HCEC 1CT (cell line): ENCODE data around the gene GSK3B.
A peak's percentile ranks its signal among the peaks of the same experiment; 100 is the strongest.
"Not testable (repeated sequence)": the region's sequence is repeated elsewhere in the genome, so short reads cannot be mapped to it uniquely, and the experiment has no call there.

ENCODE experiments used
- DNase-seq: peaks from one replicate; pipeline ENCODE4 v3.0.0-alpha.2; 2017

GSK3B gene

GRCh38 chr3:120052225-120052624 lies 42.0 kb downstream of the GSK3B start:
- DNase-seq: no peak

- DNase-seq: not testable (repeated sequence)
These were observed 42.7 kb downstream of the GSK3B start for GRCh38 chr3:120051570-120051969.

DNA sequence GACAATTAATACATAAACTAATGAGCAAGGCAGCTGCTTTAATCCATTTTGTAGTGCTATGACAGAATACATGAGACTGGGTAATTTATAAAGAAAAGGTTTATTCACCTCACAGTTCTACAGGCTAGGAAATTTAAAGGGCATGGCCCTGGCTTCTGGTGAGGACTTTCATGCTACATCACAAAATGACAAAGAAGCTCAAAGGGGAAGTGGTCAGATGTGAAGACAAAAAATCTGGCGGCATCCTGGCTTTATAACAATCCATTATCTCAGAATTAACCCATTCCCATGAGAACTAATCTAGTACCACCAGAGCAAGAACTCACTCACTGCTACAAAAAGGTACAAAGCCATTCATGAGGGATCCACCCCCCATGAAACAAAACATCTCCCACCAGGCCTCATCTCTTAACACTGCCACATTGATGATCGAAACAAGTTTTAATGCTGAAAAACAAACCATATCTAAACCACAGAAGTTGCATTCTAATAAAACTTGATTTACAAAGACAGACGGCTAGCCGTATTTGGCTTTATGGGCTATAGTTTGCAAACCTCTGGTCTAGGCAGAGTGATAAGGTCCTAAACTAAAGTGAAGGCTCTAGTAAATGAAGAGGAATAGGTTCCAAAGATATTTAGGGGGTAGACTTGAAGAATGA lies 44.2 kb downstream of the GSK3B start:
- DNase-seq: no peak

- DNase-seq: no peak
These were observed 45.2 kb downstream of the GSK3B start for GRCh38 chr3:120049072-120049471.

GRCh38 chr3:120048355-120049041 lies 45.7 kb downstream of the GSK3B start:
- DNase-seq: no peak

- no peak for DNase-seq
These were observed 46.6 kb downstream of the GSK3B start for GRCh38 chr3:120047686-120048085.

- no peak for DNase-seq
These were observed 53.4 kb downstream of the GSK3B start for GRCh38 chr3:120040813-120041377.

DNA sequence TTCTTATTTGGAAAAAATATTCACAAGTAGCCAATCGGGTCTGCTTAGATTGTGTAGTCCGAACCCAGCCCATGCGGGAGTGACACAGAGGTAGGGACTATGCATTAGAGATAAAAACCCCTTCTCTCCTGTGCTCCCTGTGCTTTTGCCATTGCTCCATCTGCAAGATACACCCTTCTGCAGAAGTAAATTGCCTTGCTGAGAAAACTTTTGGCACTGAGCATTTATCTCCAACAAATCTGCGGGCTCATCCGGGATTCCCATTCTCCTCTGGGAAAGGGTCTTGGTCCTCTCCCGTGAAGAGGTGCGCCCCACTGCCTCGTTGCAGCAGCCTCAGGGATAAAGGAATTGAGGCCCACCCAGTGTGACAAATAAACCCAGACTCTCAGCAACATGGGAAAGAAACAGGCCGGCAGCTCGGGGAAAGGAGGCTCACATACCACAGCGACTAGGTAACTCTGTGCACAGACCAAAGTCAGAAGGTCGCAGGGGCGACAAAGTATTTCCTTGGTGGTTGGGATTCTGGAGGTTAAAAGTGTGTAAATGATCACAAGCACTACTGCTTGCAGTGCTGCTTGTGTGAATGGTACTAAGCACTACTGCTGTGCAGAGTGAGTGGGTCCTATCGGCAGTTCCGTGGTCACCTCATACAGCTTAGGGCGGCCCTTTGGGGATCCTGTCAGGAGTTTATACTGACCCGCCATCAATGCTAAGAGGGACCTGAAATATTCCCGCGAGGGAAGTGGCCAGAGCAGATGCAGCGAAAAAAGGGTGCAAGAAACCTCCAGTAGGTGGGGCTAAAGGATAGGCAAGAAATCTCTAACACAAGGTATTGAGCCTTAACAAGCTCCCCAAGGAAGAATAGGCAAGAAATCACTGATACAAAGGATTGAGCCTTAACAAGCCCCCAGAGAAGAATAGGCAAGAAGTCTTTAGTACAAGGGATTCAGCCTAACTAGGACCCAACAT lies 54.3 kb downstream of the GSK3B start:
- no peak for DNase-seq

- no peak for DNase-seq
These were observed 60.7 kb downstream of the GSK3B start for GRCh38 chr3:120033596-120033995.

- DNase-seq: no peak
These were observed 62.7 kb downstream of the GSK3B start for GRCh38 chr3:120031561-120031960.

- DNase-seq: no peak
These were observed 64.5 kb downstream of the GSK3B start for GRCh38 chr3:120029749-120030148.

DNA sequence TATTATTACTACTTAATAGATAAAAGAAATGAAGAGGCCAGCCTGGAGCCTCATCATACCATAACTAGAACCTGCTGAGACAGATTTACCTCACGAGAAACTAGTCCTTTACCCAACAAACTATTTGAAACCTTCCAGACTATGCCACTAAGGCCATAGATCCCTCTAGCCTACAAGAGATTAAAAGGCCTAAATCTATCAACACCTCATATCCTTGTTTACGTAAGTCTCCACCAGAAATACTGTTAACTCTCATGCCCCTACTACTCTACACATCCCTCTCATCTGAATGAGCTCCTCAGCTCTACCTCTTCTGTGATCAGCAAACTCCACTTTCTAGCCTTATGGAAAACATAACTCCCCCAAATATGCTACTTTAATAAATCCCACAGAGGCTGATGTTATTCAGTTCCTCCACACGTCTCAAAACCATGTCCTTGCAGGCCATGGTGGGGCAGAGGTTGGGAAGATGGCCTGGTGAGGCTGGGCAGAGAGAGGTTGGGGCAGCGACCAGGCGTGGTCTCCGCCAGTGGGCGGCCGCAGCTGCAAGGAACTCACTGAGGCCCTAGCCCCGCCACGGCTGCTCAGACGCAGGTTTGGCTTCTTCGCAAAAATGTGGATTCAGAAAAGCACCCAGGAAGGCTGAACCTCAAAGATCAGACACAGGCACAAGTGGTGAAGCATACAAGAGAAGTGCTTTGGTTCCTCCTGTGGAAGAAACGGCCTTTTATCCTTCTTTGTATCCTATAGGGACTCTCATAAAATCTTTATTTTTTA lies 65.8 kb downstream of the GSK3B start:
- DNase-seq: no peak

- no peak for DNase-seq
These were observed 67.0 kb downstream of the GSK3B start for GRCh38 chr3:120027226-120027625.

DNA sequence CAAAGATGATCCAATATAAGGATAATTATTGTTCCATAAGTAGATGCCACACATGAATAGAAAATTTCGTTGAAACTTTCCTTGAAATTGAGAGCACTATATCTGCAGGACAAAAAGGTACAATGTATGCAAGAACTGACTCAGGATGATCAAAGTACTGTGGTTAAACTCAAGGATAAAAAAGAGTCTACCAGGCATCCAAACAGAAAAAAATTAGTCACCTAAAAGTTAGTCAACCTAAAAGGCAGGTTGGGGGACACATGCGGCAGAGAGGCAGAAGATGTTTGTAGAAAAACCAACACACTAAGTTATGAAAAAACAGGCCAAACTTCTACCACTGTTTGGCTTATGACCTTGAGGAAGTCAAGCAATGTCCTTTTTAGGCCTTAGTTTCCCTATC lies 68.7 kb downstream of the GSK3B start:
- DNase-seq: peak; percentile 50

GRCh38 chr3:120024103-120024502 lies 70.1 kb downstream of the GSK3B start:
- no peak for DNase-seq

- DNase-seq: no peak
These were observed 71.5 kb downstream of the GSK3B start for GRCh38 chr3:120022729-120023128.

GRCh38 chr3:120021523-120021922 lies 72.7 kb downstream of the GSK3B start:
- DNase-seq: peak; percentile 48

GRCh38 chr3:120018299-120018698 lies 75.9 kb downstream of the GSK3B start:
- no peak for DNase-seq

DNA sequence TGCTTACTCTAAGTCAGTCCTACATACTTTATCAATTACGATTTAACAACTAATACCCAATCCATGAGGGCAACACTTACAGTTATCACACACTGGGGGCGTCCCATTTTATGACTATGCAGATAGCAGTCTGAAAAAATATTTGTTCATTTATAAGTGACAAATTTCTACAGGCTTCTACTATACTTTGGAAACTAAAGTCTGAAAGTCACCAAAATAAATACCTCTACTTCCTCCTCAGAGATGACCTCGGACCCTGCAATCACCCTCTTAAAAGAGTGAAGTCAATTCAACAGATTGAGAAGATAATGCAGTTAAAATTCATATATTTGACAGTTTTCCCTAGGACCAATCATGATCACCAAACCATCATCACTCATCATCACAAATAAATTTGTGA lies 76.6 kb downstream of the GSK3B start:
- DNase-seq: no peak

DNA sequence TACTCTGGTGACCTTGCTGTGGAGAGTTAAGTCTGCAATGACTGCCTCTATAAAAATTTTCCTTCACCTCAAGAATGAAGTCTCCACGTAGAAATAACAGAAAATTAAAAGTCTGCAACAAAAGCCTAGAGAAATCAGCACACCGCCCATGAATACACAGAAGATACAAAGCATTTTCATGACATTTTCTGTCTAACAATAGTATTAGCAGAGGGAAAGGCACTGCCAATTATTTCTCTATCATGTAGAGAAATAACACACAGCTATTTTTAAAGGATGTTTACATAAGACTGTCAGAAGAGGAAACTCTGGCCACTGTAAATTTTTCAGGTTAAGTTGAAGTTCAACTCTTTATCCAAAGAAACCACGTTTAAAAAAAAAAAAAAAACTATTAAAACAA lies 80.8 kb downstream of the GSK3B start:
- no peak for DNase-seq

- not testable (repeated sequence) for DNase-seq
These were observed 88.5 kb downstream of the GSK3B start for GRCh38 chr3:120005741-120006140.

GRCh38 chr3:120004008-120004498 lies 90.2 kb downstream of the GSK3B start:
- not testable (repeated sequence) for DNase-seq
